HepG2 (cell line): ENCODE results near the gene USP34. TPM values are rescaled to one million over a fixed set of nuclear protein-coding genes. Genes with fewer than 3 reads are reported as not detected.

Experiments
- AGO1 ChIP-seq: fragments of 200-400 bp; formaldehyde crosslinking; IDR thresholded peaks from 2 replicates; pipeline ENCODE4 v1.6.1; 2017; ENCODE audit warnings: mild to moderate bottlenecking, low read depth, low read length, moderate library complexity; ENCODE audit not compliant: poor library complexity, severe bottlenecking
- FOXA3 ChIP-seq: IDR thresholded peaks from 2 replicates; pipeline ENCODE4 v1.6.1; 2016; ENCODE audit warnings: missing genetic modification reagents, missing compliant biosample characterization
- GFI1 ChIP-seq: sonication (generic); formaldehyde crosslinking; IDR thresholded peaks from 2 replicates; pipeline ENCODE4 v1.5.0; 2020; ENCODE audit warnings: missing genetic modification reagents, mild to moderate bottlenecking, borderline replicate concordance
- KAT2B ChIP-seq: fragments of 150-350 bp; IDR thresholded peaks from 2 replicates; pipeline ENCODE4 v1.6.1; 2014; ENCODE audit warnings: low read depth, low read length, borderline replicate concordance
- KLF16 ChIP-seq, 2 experiments: sonication (generic) in 1 of 2; formaldehyde crosslinking in 1 of 2; IDR thresholded peaks; 2 replicates each; pipeline versions ENCODE4 v1.6.1 to v1.8.0; 2016 to 2023; ENCODE audit warnings: missing genetic modification reagents in 2 of 2, missing compliant biosample characterization in 1 of 2
- MED8 ChIP-seq: sonication (generic); formaldehyde crosslinking; IDR thresholded peaks from 2 replicates; pipeline ENCODE4 v1.8.1; 2023; ENCODE audit warnings: mild to moderate bottlenecking, missing genetic modification reagents; ENCODE audit not compliant: insufficient replicate concordance
- NAIF1 ChIP-seq: sonication (generic); formaldehyde crosslinking; IDR thresholded peaks from 2 replicates; pipeline ENCODE4 v1.5.0; 2020; ENCODE audit warnings: mild to moderate bottlenecking, missing genetic modification reagents, borderline replicate concordance
- NFYB ChIP-seq: sonication (generic); formaldehyde crosslinking; IDR thresholded peaks from 2 replicates; pipeline ENCODE4 v1.4.0; 2020; ENCODE audit warnings: missing genetic modification reagents
- SRSF9 ChIP-seq: fragments of 200-400 bp; formaldehyde crosslinking; IDR thresholded peaks from 2 replicates; pipeline ENCODE4 v1.6.1; 2018; ENCODE audit warnings: borderline replicate concordance, mild to moderate bottlenecking, low read depth, low read length; ENCODE audit not compliant: insufficient read depth, poor library complexity, severe bottlenecking
- ZNF550 ChIP-seq: sonication (generic); formaldehyde crosslinking; IDR thresholded peaks from 2 replicates; pipeline ENCODE4 v1.4.0; 2020; ENCODE audit warnings: mild to moderate bottlenecking, missing genetic modification reagents, borderline replicate concordance
- ZNF616 ChIP-seq: sonication (generic); formaldehyde crosslinking; IDR thresholded peaks from 2 replicates; pipeline ENCODE4 v1.5.0; 2020; ENCODE audit warnings: low read depth, mild to moderate bottlenecking, missing genetic modification reagents
- ZNF678 ChIP-seq: sonication (generic); formaldehyde crosslinking; IDR thresholded peaks from 2 replicates; pipeline ENCODE4 v1.4.0; 2020; ENCODE audit warnings: mild to moderate bottlenecking, missing genetic modification reagents
- polyA plus RNA-seq, 8 experiments: library from polyadenylated mRNA; depleted of rRNA in 3 of 8; stranded (reverse) in 7 of 8; unstranded in 1 of 8; fragments of >200 nt; fragmentation: Illumina TruSeq in 4 of 8; extraction: Trizol in 4 of 8; gene quantifications; 2 replicates each; pipeline versions ENCODE4 v1.2.1 to v1.2.3, GENCODE V29; 2011 to 2016; ENCODE audit warnings: low read depth in 4 of 8, missing spikeins in 1 of 8, mixed read lengths in 1 of 8; ENCODE audit not compliant: insufficient read depth in 1 of 8
- total RNA-seq, 5 experiments: library from RNA; depleted of rRNA; stranded (reverse); fragments of >200 nt; fragmentation: Illumina TruSeq; extraction: Trizol; gene quantifications; 2 replicates each; pipeline ENCODE4 v1.2.3, GENCODE V29; 2016; ENCODE audit warnings: low read depth in 1 of 5
- TF ChIP-seq, protein P1 (sequence below): sonication (generic); formaldehyde crosslinking; IDR thresholded peaks from 2 replicates; pipeline ENCODE4 v1.5.0; 2020; ENCODE audit warnings: missing genetic modification reagents, mild to moderate bottlenecking, borderline replicate concordance
- TF ChIP-seq, protein P2 (sequence below): sonication (generic); formaldehyde crosslinking; IDR thresholded peaks from 2 replicates; pipeline ENCODE4 v1.8.0; 2023; ENCODE audit warnings: mild to moderate bottlenecking, missing genetic modification reagents
- TF ChIP-seq, protein P3 (sequence below): sonication (generic); formaldehyde crosslinking; IDR thresholded peaks from 2 replicates; pipeline ENCODE4 v1.4.0; 2020; ENCODE audit warnings: missing genetic modification reagents, borderline replicate concordance
- TF ChIP-seq, protein P4 (sequence below): sonication (generic); formaldehyde crosslinking; IDR thresholded peaks from 2 replicates; pipeline ENCODE4 v1.8.1; 2023; ENCODE audit warnings: mild to moderate bottlenecking, inconsistent platforms, moderate library complexity, missing genetic modification reagents, borderline replicate concordance
- TF ChIP-seq, protein P5 (sequence below): sonication (generic); formaldehyde crosslinking; IDR thresholded peaks from 2 replicates; pipeline ENCODE4 v1.5.1; 2020; ENCODE audit warnings: missing genetic modification reagents, mild to moderate bottlenecking, borderline replicate concordance
- TF ChIP-seq, protein P6 (sequence below): sonication (generic); formaldehyde crosslinking; IDR thresholded peaks from 2 replicates; pipeline ENCODE4 v1.5.0; 2020; ENCODE audit warnings: mild to moderate bottlenecking, missing genetic modification reagents, moderate library complexity

USP34 gene
- total and polyA plus RNA-seq, 2 of the 13 experiments (the other 11 are each of a cell fraction or from before 2014, with no cell fraction given), result 99.2 to 100 TPM

DNA sequence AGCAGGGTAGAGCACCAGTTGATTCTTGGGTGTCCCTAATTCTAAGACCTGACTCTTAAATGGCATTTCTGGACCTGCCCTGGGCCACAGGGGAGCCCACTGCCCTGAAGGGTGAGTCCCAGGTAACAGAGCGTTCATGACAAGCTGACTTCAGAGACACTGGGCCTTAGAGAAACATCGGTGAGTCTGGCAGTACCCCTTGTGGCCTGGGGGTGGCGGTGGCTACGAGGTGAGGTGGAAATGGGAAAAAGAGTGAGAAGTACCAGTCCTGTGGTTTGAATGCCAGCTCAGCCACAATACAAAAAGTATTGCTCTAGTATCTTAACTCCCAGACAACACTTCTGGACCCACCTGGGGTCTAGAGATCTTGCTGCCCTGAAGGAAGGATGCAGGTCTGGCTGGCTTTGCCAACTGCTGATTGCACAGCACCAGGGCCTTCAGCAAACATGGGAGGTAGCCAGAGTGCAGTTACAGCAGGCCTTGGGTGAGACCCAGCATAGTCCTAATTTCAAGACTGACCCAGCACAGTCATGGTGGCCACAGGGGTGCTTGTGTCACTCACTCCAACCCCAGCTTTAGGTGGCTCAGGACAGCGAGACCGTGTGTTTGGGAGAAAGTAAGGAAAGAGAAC, 44.5 kb downstream of the USP34 start (continued):
- TF ChIP-seq SRSF9 (no peak), ZNF678 (no peak), ZNF550 (CRISPR knock-in tag) (no peak), NAIF1 (no peak), MED8 (CRISPR knock-in tag) (no peak), NFYB (no peak), ZNF616 (CRISPR knock-in tag) (no peak), KLF16 (CRISPR knock-in tag; IDR thresholded peaks at IDR 0.05) (no peak), FOXA3 (no peak), AGO1 (no peak), GFI1 (no peak), KAT2B (no peak)
- TF ChIP-seq, protein P1, sequence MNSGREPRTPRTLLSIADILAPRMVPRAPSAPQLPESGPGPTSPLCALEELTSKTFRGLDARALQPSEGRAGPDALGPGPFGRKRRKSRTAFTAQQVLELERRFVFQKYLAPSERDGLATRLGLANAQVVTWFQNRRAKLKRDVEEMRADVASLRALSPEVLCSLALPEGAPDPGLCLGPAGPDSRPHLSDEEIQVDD (CRISPR knock-in tag), result no peak
- TF ChIP-seq, protein P2, sequence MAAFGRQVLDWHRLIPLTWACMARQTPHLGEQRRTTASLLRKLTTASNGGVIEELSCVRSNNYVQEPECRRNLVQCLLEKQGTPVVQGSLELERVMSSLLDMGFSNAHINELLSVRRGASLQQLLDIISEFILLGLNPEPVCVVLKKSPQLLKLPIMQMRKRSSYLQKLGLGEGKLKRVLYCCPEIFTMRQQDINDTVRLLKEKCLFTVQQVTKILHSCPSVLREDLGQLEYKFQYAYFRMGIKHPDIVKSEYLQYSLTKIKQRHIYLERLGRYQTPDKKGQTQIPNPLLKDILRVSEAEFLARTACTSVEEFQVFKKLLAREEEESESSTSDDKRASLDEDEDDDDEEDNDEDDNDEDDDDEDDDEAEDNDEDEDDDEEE (CRISPR knock-in tag), result no peak
- TF ChIP-seq, protein P3, sequence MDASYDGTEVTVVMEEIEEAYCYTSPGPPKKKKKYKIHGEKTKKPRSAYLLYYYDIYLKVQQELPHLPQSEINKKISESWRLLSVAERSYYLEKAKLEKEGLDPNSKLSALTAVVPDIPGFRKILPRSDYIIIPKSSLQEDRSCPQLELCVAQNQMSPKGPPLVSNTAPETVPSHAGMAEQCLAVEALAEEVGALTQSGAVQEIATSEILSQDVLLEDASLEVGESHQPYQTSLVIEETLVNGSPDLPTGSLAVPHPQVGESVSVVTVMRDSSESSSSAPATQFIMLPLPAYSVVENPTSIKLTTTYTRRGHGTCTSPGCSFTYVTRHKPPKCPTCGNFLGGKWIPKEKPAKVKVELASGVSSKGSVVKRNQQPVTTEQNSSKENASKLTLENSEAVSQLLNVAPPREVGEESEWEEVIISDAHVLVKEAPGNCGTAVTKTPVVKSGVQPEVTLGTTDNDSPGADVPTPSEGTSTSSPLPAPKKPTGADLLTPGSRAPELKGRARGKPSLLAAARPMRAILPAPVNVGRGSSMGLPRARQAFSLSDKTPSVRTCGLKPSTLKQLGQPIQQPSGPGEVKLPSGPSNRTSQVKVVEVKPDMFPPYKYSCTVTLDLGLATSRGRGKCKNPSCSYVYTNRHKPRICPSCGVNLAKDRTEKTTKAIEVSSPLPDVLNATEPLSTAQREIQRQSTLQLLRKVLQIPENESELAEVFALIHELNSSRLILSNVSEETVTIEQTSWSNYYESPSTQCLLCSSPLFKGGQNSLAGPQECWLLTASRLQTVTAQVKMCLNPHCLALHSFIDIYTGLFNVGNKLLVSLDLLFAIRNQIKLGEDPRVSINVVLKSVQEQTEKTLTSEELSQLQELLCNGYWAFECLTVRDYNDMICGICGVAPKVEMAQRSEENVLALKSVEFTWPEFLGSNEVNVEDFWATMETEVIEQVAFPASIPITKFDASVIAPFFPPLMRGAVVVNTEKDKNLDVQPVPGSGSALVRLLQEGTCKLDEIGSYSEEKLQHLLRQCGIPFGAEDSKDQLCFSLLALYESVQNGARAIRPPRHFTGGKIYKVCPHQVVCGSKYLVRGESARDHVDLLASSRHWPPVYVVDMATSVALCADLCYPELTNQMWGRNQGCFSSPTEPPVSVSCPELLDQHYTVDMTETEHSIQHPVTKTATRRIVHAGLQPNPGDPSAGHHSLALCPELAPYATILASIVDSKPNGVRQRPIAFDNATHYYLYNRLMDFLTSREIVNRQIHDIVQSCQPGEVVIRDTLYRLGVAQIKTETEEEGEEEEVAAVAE, result no peak
- TF ChIP-seq, protein P4, sequence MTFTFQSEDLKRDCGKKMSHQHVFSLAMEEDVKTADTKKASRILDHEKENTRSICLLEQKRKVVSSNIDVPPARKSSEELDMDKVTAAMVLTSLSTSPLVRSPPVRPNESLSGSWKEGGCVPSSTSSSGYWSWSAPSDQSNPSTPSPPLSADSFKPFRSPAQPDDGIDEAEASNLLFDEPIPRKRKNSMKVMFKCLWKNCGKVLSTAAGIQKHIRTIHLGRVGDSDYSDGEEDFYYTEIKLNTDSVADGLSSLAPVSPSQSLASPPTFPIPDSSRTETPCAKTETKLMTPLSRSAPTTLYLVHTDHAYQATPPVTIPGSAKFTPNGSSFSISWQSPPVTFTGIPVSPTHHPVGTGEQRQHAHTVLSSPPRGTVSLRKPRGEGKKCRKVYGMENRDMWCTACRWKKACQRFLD (CRISPR knock-in tag), result no peak
- TF ChIP-seq, protein P5, sequence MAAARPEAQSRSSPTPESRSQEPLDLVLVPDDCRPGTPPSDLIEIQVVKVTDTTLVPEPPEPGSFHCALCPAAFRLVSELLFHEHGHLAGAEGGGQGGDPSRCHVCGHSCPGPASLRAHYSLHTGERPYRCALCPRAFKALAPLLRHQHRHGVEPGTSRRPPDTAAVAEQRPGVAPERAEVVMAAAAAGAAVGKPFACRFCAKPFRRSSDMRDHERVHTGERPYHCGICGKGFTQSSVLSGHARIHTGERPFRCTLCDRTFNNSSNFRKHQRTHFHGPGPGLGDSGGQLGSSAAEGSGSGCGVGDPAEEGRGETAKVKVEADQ (CRISPR knock-in tag), result no peak
- TF ChIP-seq, protein P6, sequence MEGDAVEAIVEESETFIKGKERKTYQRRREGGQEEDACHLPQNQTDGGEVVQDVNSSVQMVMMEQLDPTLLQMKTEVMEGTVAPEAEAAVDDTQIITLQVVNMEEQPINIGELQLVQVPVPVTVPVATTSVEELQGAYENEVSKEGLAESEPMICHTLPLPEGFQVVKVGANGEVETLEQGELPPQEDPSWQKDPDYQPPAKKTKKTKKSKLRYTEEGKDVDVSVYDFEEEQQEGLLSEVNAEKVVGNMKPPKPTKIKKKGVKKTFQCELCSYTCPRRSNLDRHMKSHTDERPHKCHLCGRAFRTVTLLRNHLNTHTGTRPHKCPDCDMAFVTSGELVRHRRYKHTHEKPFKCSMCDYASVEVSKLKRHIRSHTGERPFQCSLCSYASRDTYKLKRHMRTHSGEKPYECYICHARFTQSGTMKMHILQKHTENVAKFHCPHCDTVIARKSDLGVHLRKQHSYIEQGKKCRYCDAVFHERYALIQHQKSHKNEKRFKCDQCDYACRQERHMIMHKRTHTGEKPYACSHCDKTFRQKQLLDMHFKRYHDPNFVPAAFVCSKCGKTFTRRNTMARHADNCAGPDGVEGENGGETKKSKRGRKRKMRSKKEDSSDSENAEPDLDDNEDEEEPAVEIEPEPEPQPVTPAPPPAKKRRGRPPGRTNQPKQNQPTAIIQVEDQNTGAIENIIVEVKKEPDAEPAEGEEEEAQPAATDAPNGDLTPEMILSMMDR (CRISPR knock-in tag), result peak; percentile 82
